H1 (cell line): Measurements from ENCODE around the gene MCHR2. TPM values are rescaled to one million over a fixed set of nuclear protein-coding genes. Genes with fewer than 3 reads are reported as not detected.
A peak's percentile ranks its signal among the peaks of the same experiment; 100 is the strongest.

Experiments used
- CTCF ChIA-PET: fragments of 300-600 bp; sonication (Branson Sonifier 250); formaldehyde crosslinking; loops from one replicate; lab custom pipeline; 2021; ENCODE audit not compliant: partially characterized antibody; lab: Charles Lee
- POLR2A ChIA-PET: fragments of 300-600 bp; sonication (Branson Sonifier 250); formaldehyde crosslinking; loops from one replicate; lab custom pipeline; 2021; ENCODE audit warnings: inconsistent platforms; ENCODE audit not compliant: partially characterized antibody; lab: Charles Lee
- DNase-seq, 2 experiments: peaks; one replicate each; pipeline versions ENCODE4 v3.0.0 to v3.0.0-alpha.2; 2010 to 2022; ENCODE audit warnings: low spot score in 2 of 2, low read depth in 1 of 2, mixed read lengths in 1 of 2
- FAIRE-seq: peaks from 2 replicates; lab custom pipeline; 2011; peaks lifted over from hg19 to GRCh38; lab: Jason Lieb, UNC
- H2AFZ ChIP-seq: 2 replicates; pipeline ENCODE4 v1.8.1; 2012; ENCODE audit warnings: low read length, inconsistent platforms
- H2AK5ac ChIP-seq: 2 replicates; pipeline ENCODE4 v1.6.1; 2013; ENCODE audit warnings: low read depth, low read length
- H2BK120ac ChIP-seq: replicated peaks from 2 replicates; pipeline ENCODE3; 2013; ENCODE audit warnings: low read depth, low read length, inconsistent platforms
- H2BK12ac ChIP-seq: 2 replicates; pipeline ENCODE4 v1.6.1; 2013; ENCODE audit warnings: low read depth, low read length
- H2BK15ac ChIP-seq: 2 replicates; pipeline ENCODE4 v1.6.1; 2013; ENCODE audit warnings: low read length
- H2BK20ac ChIP-seq: 2 replicates; pipeline ENCODE4 v1.6.1; 2013; ENCODE audit warnings: low read length
- H2BK5ac ChIP-seq: 2 replicates; pipeline ENCODE4 v1.6.1; 2013; ENCODE audit warnings: low read depth, low read length
- H3K14ac ChIP-seq: 2 replicates; pipeline ENCODE4 v1.6.1; 2013; ENCODE audit warnings: inconsistent platforms; ENCODE audit not compliant: insufficient read length
- H3K18ac ChIP-seq: 2 replicates; pipeline ENCODE4 v1.6.1; 2013; ENCODE audit warnings: low read length; ENCODE audit errors: extremely low read depth
- H3K23ac ChIP-seq: 2 replicates; pipeline ENCODE4 v1.6.1; 2013; ENCODE audit warnings: inconsistent platforms; ENCODE audit not compliant: insufficient read length
- H3K23me2 ChIP-seq: 2 replicates; pipeline ENCODE4 v1.6.1; 2013; ENCODE audit warnings: low read depth, low read length
- H3K27ac ChIP-seq: 2 replicates; pipeline ENCODE4 v1.6.1; 2011; ENCODE audit warnings: low read depth, low read length, inconsistent platforms
- H3K27me3 ChIP-seq, 4 experiments: replicated peaks in 1 of 4; 1 replicate in 1 of 4; 2 replicates in 3 of 4; pipeline versions ENCODE4 v1.6.1 to v1.8.1; 2011 to 2013; ENCODE audit warnings: low read length in 3 of 4, mild to moderate bottlenecking in 3 of 4, inconsistent platforms in 2 of 4, mixed read lengths in 2 of 4, moderate library complexity in 1 of 4; ENCODE audit not compliant: control insufficient read depth in 3 of 4, insufficient read depth in 3 of 4; ENCODE audit errors: extremely low read depth in 1 of 4
- H3K36me3 ChIP-seq, 4 experiments: 2 replicates each; pipeline versions ENCODE4 v1.6.1 to v1.8.1; 2011 to 2013; ENCODE audit warnings: mild to moderate bottlenecking in 4 of 4, low read length in 3 of 4, moderate library complexity in 2 of 4, control low read depth in 1 of 4, inconsistent platforms in 1 of 4; ENCODE audit not compliant: insufficient read depth in 4 of 4, control insufficient read depth in 2 of 4
- H3K4ac ChIP-seq: replicated peaks from 2 replicates; pipeline ENCODE3; 2013; ENCODE audit warnings: low read length, low read depth, mixed read lengths, inconsistent platforms; ENCODE audit not compliant: insufficient read length
- H3K4me1 ChIP-seq, 4 experiments: replicated peaks in 1 of 4; 1 replicate in 1 of 4; 2 replicates in 3 of 4; pipeline versions ENCODE4 v1.6.1 to v1.8.1; 2011 to 2013; ENCODE audit warnings: low read length in 3 of 4, inconsistent platforms in 2 of 4, mixed read lengths in 1 of 4; ENCODE audit not compliant: insufficient read depth in 4 of 4, control insufficient read depth in 3 of 4
- H3K4me2 ChIP-seq, 2 experiments: 2 replicates each; pipeline versions ENCODE4 v1.6.1 to v1.8.1; 2011 to 2013; ENCODE audit warnings: low read depth in 2 of 2, low read length in 2 of 2, control low read depth in 1 of 2, inconsistent platforms in 1 of 2, mild to moderate bottlenecking in 1 of 2; ENCODE audit not compliant: insufficient read depth in 1 of 2
- H3K4me3 ChIP-seq, 4 experiments: fragments of 200-600, 300-600 bp in 1 of 4; sonication (generic), shearing (Covaris generic), sonication (Bioruptor Twin) in 1 of 4; 2 replicates each; pipeline versions ENCODE4 v1.5.1 to v1.8.1; 2011 to 2016; ENCODE audit warnings: low read length in 4 of 4, low read depth in 3 of 4, control low read depth in 2 of 4, inconsistent platforms in 2 of 4, mild to moderate bottlenecking in 2 of 4, mixed read lengths in 1 of 4, moderate library complexity in 1 of 4; ENCODE audit not compliant: insufficient read depth in 2 of 4; ENCODE audit errors: extremely low read depth in 1 of 4
- H3K56ac ChIP-seq: replicated peaks from 2 replicates; pipeline ENCODE3; 2013; ENCODE audit warnings: low read depth, mild to moderate bottlenecking, mixed read lengths, low read length, inconsistent platforms; ENCODE audit not compliant: insufficient read length
- H3K79me1 ChIP-seq: 2 replicates; pipeline ENCODE4 v1.6.1; 2013; ENCODE audit warnings: low read depth, low read length, control low read depth
- H3K79me2 ChIP-seq, 2 experiments: 2 replicates each; pipeline versions ENCODE4 v1.6.1 to v1.8.1; 2012 to 2013; ENCODE audit warnings: low read length in 2 of 2, mild to moderate bottlenecking in 2 of 2, inconsistent platforms in 1 of 2; ENCODE audit not compliant: insufficient read depth in 2 of 2, control insufficient read depth in 1 of 2
- H3K9ac ChIP-seq, 4 experiments: replicated peaks in 1 of 4; 1 replicate in 1 of 4; 2 replicates in 3 of 4; pipeline versions ENCODE4 v1.6.1 to v1.8.1; 2011 to 2013; ENCODE audit warnings: low read depth in 3 of 4, low read length in 3 of 4, control low read depth in 2 of 4, mild to moderate bottlenecking in 2 of 4, moderate library complexity in 2 of 4, inconsistent platforms in 1 of 4; ENCODE audit errors: extremely low read depth in 1 of 4
- H3K9me3 ChIP-seq, 2 experiments: 2 replicates each; pipeline versions ENCODE4 v1.6.1 to v1.8.1; 2012 to 2013; ENCODE audit warnings: mild to moderate bottlenecking in 2 of 2, moderate library complexity in 2 of 2, control low read depth in 1 of 2, inconsistent platforms in 1 of 2, low read depth in 1 of 2, low read length in 1 of 2, mixed read lengths in 1 of 2; ENCODE audit not compliant: insufficient read depth in 2 of 2
- H4K20me1 ChIP-seq, 2 experiments: replicated peaks in 1 of 2; 2 replicates each; pipeline versions ENCODE3 to v1.8.1; 2011 to 2013; ENCODE audit warnings: inconsistent platforms in 2 of 2, low read length in 2 of 2, mild to moderate bottlenecking in 1 of 2; ENCODE audit not compliant: insufficient read depth in 2 of 2, control insufficient read depth in 1 of 2
- H4K5ac ChIP-seq: 2 replicates; pipeline ENCODE4 v1.6.1; 2013; ENCODE audit warnings: low read length, low read depth, mixed read lengths, inconsistent platforms; ENCODE audit not compliant: insufficient read length
- H4K8ac ChIP-seq: 2 replicates; pipeline ENCODE4 v1.8.0; 2013; ENCODE audit warnings: mild to moderate bottlenecking, moderate library complexity, low read length, inconsistent platforms; ENCODE audit not compliant: insufficient read depth; ENCODE audit errors: extremely low read depth
- H4K91ac ChIP-seq: replicated peaks from 2 replicates; pipeline ENCODE3; 2013; ENCODE audit warnings: low read length, mixed read lengths, inconsistent platforms; ENCODE audit not compliant: insufficient read length
- ATF3 ChIP-seq: IDR thresholded peaks from 2 replicates; pipeline ENCODE4 v1.6.1; 2011; ENCODE audit warnings: low read depth, mild to moderate bottlenecking, low read length; ENCODE audit not compliant: insufficient read depth
- BCL11A ChIP-seq, 2 experiments: IDR thresholded peaks; one replicate each; pipeline ENCODE4 v1.6.1; 2011; ENCODE audit warnings: low read depth in 2 of 2, low read length in 2 of 2, mild to moderate bottlenecking in 2 of 2
- CBX5 ChIP-seq: fragments of 300-800, 300-1000 bp; sonication (generic); IDR thresholded peaks from 2 replicates; pipeline ENCODE4 v1.7.1; 2016; ENCODE audit warnings: antibody characterized with exemption, low read length, low read depth
- CHD1 ChIP-seq: IDR thresholded peaks from 2 replicates; pipeline ENCODE4 v1.6.1; 2012; ENCODE audit warnings: low read depth, low read length, improper control_type of control experiment
- HDAC2 ChIP-seq, 2 experiments: fragments of 300-600 bp in 1 of 2; sonication (generic) in 1 of 2; IDR thresholded peaks; 2 replicates each; pipeline ENCODE4 v1.6.1; 2011 to 2012; ENCODE audit warnings: low read depth in 2 of 2, low read length in 2 of 2, mild to moderate bottlenecking in 2 of 2, moderate library complexity in 2 of 2, borderline replicate concordance in 1 of 2, inconsistent platforms in 1 of 2
- TAF1 ChIP-seq: IDR thresholded peaks from 2 replicates; pipeline ENCODE4 v1.6.1; 2011; ENCODE audit warnings: mild to moderate bottlenecking, low read depth, low read length
- TCF12 ChIP-seq: IDR thresholded peaks from 2 replicates; pipeline ENCODE4 v1.6.1; 2011; ENCODE audit warnings: low read depth, mild to moderate bottlenecking, low read length
- ZNF274 ChIP-seq: IDR thresholded peaks from 2 replicates; pipeline ENCODE4 v1.7.0; 2012; ENCODE audit warnings: low read length, borderline replicate concordance; ENCODE audit errors: extremely low read depth
- WGBS, 2 experiments: shearing (Covaris generic) in 1 of 2; methylation state at CpG; one replicate each; pipeline versions ENCODE4 v1.1.6 to v1.1.7; 2013 to 2015; ENCODE audit warnings: low lambda C conversion rate in 2 of 2, mixed read lengths in 2 of 2, inconsistent platforms in 1 of 2, low coverage in 1 of 2, missing lambda C conversion rate in 1 of 2; ENCODE audit not compliant: insufficient replicate concordance in 2 of 2, insufficient coverage in 1 of 2, insufficient read length in 1 of 2; ENCODE audit errors: extremely low coverage in 1 of 2, missing lambda C conversion rate in 1 of 2; 5-methylcytosine and 5-hydroxymethylcytosine counted together
- polyA plus RNA-seq, 7 experiments: library from polyadenylated mRNA; depleted of rRNA in 3 of 7; stranded (reverse) in 5 of 7; unstranded in 2 of 7; fragments of >200 nt in 5 of 7; fragments of 200-250 nt in 2 of 7; gene quantifications; 1 replicate in 5 of 7; 2 replicates in 1 of 7; 4 replicates in 1 of 7; pipeline versions ENCODE4 v1.2.1 to v1.2.3, GENCODE V29; 2011 to 2013; ENCODE audit warnings: missing spikeins in 2 of 7, mixed read lengths in 2 of 7
- total RNA-seq: library from RNA; stranded (reverse); fragmentation: NEBNext Ultra II Directional; extraction: Animal tissue kit (Norgen Biotek cat#: 25700); gene quantifications from 2 replicates; pipeline ENCODE4 v1.2.1, GENCODE V29; 2021
- TF ChIP-seq, protein P1 (sequence below): IDR thresholded peaks from 2 replicates; pipeline ENCODE4 v1.6.1; 2011; ENCODE audit warnings: low read length, improper control_type of control experiment

Gene MCHR2
- total and polyA plus RNA-seq, 2 of the 8 experiments (the other 6 are each of a cell fraction or from before 2014, with no cell fraction given) = not detected

DNA sequence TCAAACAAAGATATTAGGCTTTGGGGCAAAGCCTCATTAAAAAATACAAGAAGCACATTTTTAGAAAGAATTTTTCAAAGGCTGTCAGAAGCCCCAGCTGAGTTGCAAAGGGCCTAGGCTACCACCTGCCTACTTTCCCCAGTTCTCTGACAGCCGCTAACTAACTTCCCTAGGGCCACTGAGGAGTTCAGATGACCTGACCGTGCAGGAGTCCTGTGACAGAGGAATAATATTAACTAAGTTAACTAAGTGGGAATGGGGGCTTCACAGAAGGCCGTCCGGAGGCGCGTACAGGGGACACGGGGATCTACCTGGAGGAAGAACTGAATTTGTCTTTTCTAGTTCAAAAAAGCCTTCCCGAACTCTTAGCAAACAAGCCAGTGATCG, 884 bp downstream of the MCHR2 start:
- no peaks in the 10 kb centered on the region for H3K79me1 ChIP-seq
- POLR2A ChIA-PET = no interaction called here
- no peaks in the 10 kb centered on the region for H3K79me2 ChIP-seq
- no peak overlapping the region for H2BK15ac ChIP-seq
- H2AFZ ChIP-seq = peak overlapping the region; percentile 84
- peaks cover 0 to 2% (median 0%) of the 10 kb centered on the region in 4 experiments; a peak in 1 of 7 replicates for H3K4me1 ChIP-seq
- H3K9me3 ChIP-seq = no peaks in the 10 kb centered on the region
- peaks cover 7 to 32% (median 22%) of the 10 kb centered on the region in 4 experiments for H3K27me3 ChIP-seq
- no peaks in the 10 kb centered on the region for H3K36me3 ChIP-seq
- TF ChIP-seq CHD1 (no peak), CBX5 (no peak), TAF1 (no peak), ATF3 (no peak), ZNF274 (no peak), TCF12 (no peak), BCL11A (IDR thresholded peaks at IDR 0.05; ENCODE audit: low read depth in 2 of 2, low read length in 2 of 2) (no peak), HDAC2 (IDR thresholded peaks at IDR 0.05; ENCODE audit: borderline replicate concordance in 1 of 2, low read depth in 2 of 2, low read length in 2 of 2) (no peak)
- TF ChIP-seq, protein P1, sequence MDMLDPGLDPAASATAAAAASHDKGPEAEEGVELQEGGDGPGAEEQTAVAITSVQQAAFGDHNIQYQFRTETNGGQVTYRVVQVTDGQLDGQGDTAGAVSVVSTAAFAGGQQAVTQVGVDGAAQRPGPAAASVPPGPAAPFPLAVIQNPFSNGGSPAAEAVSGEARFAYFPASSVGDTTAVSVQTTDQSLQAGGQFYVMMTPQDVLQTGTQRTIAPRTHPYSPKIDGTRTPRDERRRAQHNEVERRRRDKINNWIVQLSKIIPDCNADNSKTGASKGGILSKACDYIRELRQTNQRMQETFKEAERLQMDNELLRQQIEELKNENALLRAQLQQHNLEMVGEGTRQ = no peak
- FAIRE-seq = no peak
- peak overlapping the region; percentile 49 to 69 (median 54) for H3K4me3 ChIP-seq
- H3K23me2 ChIP-seq = peaks cover 4% of the 10 kb centered on the region; the same call in 1 of the 2 replicates
- no peak overlapping the region for H3K23ac ChIP-seq
- H2BK12ac ChIP-seq = no peak overlapping the region
- 21% methylated on average over 9 of the region's 9 CpGs; no CpG with 5 or more reads in 1 of the 2 experiments for WGBS, 2 experiments
- no peak overlapping the region for H2BK5ac ChIP-seq
- H3K27ac ChIP-seq = no peak overlapping the region
- H4K8ac ChIP-seq = no peak overlapping the region
- no peak overlapping the region for H4K5ac ChIP-seq
- H3K56ac ChIP-seq = no peak overlapping the region
- no peak overlapping the region for H4K91ac ChIP-seq
- no peaks in the 10 kb centered on the region for H4K20me1 ChIP-seq
- H2BK120ac ChIP-seq = no peak overlapping the region
- no peak for DNase-seq
- H2AK5ac ChIP-seq = no peak overlapping the region
- H3K4me2 ChIP-seq = peak overlapping the region; percentile 68 to 76
- no peak overlapping the region for H2BK20ac ChIP-seq
- CTCF ChIA-PET = interaction anchor here (1.0 to 2.2 kb wide), 2 partner anchors 9 to 106 kb away, joined by 3 to 9 read pairs; no protein-coding TSS in a partner anchor
- H3K18ac ChIP-seq = no peak overlapping the region
- H3K9ac ChIP-seq = peak overlapping the region in 1 of 4 experiments; percentile 24; a peak in 1 of 7 replicates
- no peak overlapping the region for H3K4ac ChIP-seq
- H3K14ac ChIP-seq = no peak overlapping the region
